Stimulated activated effector memory CD8-positive, alpha-beta T cell treated with anti-CD3 and anti-CD28 coated beads, Interleukin-12 subunit alpha, Interleukin-12 subunit beta, amount 100 ng/mL, for 72 hours (primary cell): Measurements from ENCODE around the gene S100PBP.

ENCODE experiments used
- ATAC-seq: fragments of 150-1000 bp; cut with Tn5 transposase; 2 replicates; pipeline ENCODE4 v1.10.0; 2021
- DNase-seq, 2 donors: peaks; one replicate each; pipeline ENCODE4 v3.0.0; 2021 to 2022; ENCODE audit warnings: low spot score in 2 of 2
- H3K27ac Mint-ChIP-seq: one replicate; pipeline ENCODE4 v1.8.0; 2022; ENCODE audit warnings: mild to moderate bottlenecking, mixed read lengths
- H3K36me3 Mint-ChIP-seq: one replicate; pipeline ENCODE4 v1.8.0; 2022; ENCODE audit warnings: mild to moderate bottlenecking, mixed read lengths
- H3K4me1 Mint-ChIP-seq: one replicate; pipeline ENCODE4 v1.8.0; 2022; ENCODE audit warnings: mixed read lengths
- H3K4me3 Mint-ChIP-seq: one replicate; pipeline ENCODE4 v1.8.0; 2022; ENCODE audit warnings: mild to moderate bottlenecking, mixed read lengths
- H3K9me3 Mint-ChIP-seq: one replicate; pipeline ENCODE4 v1.8.0; 2022; ENCODE audit warnings: mixed read lengths

S100PBP gene

DNA sequence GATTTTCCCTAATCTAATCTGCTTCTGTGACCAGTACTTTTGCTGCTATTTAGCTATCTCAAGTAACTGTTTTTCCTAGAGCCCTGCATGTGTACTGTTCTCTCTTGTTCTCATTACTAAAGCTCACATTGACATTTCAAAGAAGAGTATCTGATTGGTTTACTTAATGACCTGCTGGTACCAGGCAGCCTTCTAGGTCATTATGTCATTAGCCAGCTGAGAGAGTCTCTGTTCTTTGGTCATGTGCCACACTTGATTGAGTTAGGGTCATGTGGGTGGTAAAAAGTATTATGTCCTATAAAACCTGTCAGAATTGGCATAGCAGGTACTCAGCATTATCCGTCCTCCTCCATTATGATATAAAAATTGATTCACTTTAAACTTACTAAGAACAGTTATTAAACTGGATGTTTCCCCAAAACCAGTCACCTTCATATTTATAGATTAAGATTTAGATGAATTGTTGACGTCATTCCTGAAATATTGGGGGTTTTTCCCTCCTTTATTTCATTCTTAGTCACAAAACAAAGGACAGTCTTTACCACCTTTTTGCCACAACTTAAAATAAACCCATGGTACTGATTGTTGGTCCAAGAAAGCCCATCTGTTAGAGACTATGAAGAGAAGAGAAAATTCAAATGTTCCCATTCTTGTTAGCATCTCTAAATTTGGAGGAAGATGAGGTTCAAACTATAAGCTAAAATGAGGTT is 31.1 kb downstream of the S100PBP start:
- ATAC-seq, result no peak
- peaks cover 39% of the 10 kb centered on the region for H3K36me3 Mint-ChIP-seq
- H3K27ac Mint-ChIP-seq, result no peak overlapping the region
- no peaks in the 10 kb centered on the region for H3K9me3 Mint-ChIP-seq
- H3K4me1 Mint-ChIP-seq, result peaks cover 8% of the 10 kb centered on the region
- no peak overlapping the region for H3K4me3 Mint-ChIP-seq
- no peak for DNase-seq

DNA sequence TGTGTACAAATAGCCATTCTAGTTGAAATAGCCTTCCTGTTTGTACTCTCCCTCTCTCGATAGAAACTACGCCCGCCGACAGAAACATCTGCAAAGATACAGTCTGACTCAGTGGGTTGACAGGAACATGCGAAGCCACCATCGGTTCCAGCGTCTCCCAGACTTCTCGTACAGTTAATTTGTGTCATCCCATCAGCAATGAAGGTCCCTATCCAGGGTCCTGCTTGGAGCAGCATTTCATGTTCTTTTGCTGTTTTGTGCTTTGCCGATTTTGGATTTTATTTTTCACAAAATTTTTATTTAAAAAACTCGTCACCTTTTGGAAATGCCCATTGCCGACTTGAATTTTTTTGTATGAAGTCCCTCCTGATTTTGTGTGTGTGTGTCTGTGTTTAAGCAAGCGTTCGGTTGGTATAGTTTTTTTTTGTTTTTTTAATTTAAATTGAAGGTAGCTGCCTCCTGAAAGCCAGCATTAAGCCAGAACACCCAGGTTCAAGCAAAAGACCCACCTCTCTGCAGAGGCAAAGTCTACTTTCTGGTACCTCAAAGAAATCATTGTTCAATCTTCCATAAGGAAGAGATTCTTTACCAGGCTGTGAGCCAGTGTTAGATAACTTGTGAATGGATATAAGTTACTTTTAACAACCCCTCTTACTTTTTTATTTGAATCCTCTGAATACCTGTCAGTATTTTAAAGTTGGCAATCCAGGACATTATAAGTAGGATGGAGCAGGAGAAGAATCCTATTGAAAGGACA is 38.6 kb downstream of the S100PBP start:
- H3K9me3 Mint-ChIP-seq, result no peaks in the 10 kb centered on the region

DNA sequence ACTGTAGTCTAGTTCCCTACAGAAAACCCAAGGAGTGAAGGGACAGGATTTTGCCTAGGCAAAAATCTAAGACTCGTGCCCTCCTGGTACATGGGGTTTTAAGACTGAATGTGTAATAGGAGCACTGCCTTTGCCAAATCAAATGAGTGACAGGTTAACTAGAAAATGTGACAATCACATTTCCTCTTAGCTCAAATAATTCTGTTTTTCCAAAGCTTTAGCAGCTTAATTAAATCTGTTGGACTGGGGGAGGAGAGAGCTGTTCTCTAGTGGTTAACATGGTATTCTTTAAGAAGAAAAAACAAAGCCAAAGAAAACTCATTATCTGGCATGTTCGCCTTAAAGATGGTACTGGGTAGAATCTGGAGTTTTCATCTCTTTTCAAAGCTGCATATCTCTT is 40.7 kb downstream of the S100PBP start:
- ATAC-seq (no peak), DNase-seq (no peak)
- H3K4me1 Mint-ChIP-seq, result no peaks in the 10 kb centered on the region
- no peak overlapping the region for H3K4me3 Mint-ChIP-seq
- H3K36me3 Mint-ChIP-seq, result peaks cover 71% of the 10 kb centered on the region
- no peak overlapping the region for H3K27ac Mint-ChIP-seq
- H3K9me3 Mint-ChIP-seq, result no peaks in the 10 kb centered on the region

More for the DNA sequence above, 38.6 kb downstream of the S100PBP start:
- peaks cover 65% of the 10 kb centered on the region for H3K36me3 Mint-ChIP-seq
- H3K27ac Mint-ChIP-seq, result no peak overlapping the region
- ATAC-seq (no peak), DNase-seq (no peak)
- no peaks in the 10 kb centered on the region for H3K4me1 Mint-ChIP-seq
- no peak overlapping the region for H3K4me3 Mint-ChIP-seq

- peaks cover 64% of the 10 kb centered on the region for H3K36me3 Mint-ChIP-seq
These were observed 41.3 kb downstream of the S100PBP start for GRCh38 chr1:32858791-32859190.

DNA sequence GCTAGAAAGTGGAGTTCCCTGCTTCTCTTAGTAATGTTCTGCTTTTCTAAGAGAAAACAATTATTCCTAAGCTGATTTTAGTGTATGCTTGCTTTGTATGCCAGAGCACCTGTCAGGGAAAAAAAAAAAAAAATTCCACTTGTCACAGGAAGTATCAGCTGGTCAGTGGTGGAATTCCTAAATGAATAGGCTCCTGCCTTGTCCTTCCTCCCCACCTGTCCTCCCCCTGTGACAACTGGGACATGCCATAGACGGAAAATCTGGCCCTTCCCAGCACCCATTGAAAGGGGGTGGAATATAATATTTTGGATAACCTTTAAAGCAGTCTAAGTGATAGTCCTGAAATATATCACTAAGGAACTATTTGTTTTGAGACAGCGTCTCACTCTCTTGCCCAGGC is 42.5 kb downstream of the S100PBP start:
- DNase-seq, result no peak
- ATAC-seq, result no peak
- Mint-ChIP-seq H3K36me3 (peaks cover 53% of the 10 kb centered on the region), H3K27ac (no peak overlapping the region), H3K4me3 (no peak overlapping the region), H3K4me1 (no peaks in the 10 kb centered on the region), H3K9me3 (no peaks in the 10 kb centered on the region)

More at GRCh38 chr1:32858791-32859190, 41.3 kb downstream of the S100PBP start:
- H3K4me3 Mint-ChIP-seq, result no peak overlapping the region
- H3K4me1 Mint-ChIP-seq, result no peaks in the 10 kb centered on the region
- DNase-seq, result no peak
- ATAC-seq, result no peak
- no peak overlapping the region for H3K27ac Mint-ChIP-seq
- H3K9me3 Mint-ChIP-seq, result no peaks in the 10 kb centered on the region

DNA sequence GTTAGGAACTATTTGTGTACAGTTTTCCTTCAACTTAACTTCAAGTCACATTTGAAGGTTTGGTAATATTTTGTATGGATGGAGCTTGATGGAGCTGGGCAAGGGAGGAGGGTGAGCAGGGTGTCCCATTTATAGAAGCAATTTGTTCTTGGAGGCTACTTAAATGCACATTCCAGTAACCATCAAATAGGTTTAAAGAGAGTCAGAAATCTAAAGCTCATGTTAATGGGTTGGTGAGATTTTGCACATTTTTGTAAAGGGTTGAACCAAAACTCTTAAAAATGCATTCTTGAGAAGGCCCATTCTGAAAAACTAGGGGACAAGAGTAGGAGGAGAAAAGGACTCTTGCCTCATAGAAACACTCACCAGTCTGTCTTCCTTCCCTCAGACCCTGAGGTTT is 43.1 kb downstream of the S100PBP start:
- no peak overlapping the region for H3K27ac Mint-ChIP-seq
- no peak for ATAC-seq
- H3K4me1 Mint-ChIP-seq, result no peaks in the 10 kb centered on the region
- H3K4me3 Mint-ChIP-seq, result no peak overlapping the region
- no peaks in the 10 kb centered on the region for H3K9me3 Mint-ChIP-seq
- DNase-seq, result no peak
- peaks cover 47% of the 10 kb centered on the region for H3K36me3 Mint-ChIP-seq

DNA sequence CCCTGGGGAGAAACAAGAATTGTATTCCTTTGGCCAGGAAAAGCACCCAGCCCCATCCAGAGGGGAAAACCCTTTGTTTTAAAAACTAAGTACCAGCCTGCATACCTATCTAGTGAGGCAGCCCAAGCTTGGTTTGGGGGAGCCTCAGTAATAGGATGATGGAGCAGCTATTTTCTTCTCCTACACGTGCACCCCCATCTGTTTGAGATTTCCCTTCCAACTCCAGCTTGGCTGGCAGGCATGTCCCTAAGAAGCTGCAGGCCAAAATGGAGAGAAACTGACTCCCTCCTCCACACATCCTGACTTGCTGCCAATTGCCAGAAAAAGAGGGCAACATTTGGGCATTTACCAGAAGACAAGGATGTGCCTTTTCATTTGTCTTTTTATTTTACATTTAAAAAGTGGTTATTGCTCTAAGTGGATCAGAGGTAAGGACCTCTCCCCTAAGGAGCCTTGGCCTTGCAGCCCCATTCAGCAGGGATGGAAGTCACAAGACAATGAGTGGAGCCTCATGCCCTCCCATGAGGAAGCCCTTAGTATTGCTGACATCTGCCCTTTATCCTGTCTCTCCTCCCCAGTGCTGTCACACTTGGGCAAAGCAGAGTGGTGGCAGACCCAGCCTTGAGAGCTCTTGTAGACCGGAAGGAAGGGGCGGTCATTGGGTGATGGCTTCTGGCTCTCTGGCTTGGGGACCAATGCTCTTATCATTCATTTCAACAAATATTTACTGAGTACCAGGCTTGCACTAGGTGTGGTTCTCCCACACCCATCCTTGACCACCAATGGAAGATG is 44.6 kb downstream of the S100PBP start:
- H3K27ac Mint-ChIP-seq, result no peak overlapping the region
- peaks cover 31% of the 10 kb centered on the region for H3K36me3 Mint-ChIP-seq
- ATAC-seq (no peak), DNase-seq (no peak)
- no peaks in the 10 kb centered on the region for H3K9me3 Mint-ChIP-seq
- H3K4me3 Mint-ChIP-seq, result no peak overlapping the region
- H3K4me1 Mint-ChIP-seq, result no peaks in the 10 kb centered on the region

- Mint-ChIP-seq H3K36me3 (peaks cover 20% of the 10 kb centered on the region), H3K9me3 (no peaks in the 10 kb centered on the region), H3K4me1 (no peaks in the 10 kb centered on the region), H3K4me3 (no peak overlapping the region), H3K27ac (peak overlapping the region; percentile 81)
- ATAC-seq (no peak), DNase-seq (no peak)
These were observed 45.9 kb downstream of the S100PBP start for GRCh38 chr1:32863218-32863880.

DNA sequence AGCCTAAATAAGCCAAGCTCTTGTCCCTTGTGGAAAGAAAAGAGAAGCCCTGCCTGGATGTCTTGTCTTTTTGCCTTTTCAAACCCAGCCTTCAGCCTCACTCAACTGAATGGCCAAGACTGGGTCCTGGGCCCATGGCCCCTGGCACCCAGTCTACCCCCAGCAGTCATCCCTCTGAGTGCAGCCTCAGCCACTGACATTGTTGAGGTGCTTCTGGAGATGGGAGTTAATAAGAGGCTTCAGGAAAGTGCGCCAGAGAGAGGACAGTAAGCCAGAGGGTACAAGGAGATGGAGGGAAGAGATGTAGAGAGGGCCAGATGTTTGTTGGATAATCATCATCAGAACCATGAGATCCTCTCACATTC is 46.4 kb downstream of the S100PBP start:
- ATAC-seq (no peak), DNase-seq (no peak)
- H3K4me1 Mint-ChIP-seq, result no peaks in the 10 kb centered on the region
- no peaks in the 10 kb centered on the region for H3K9me3 Mint-ChIP-seq
- no peak overlapping the region for H3K4me3 Mint-ChIP-seq
- H3K36me3 Mint-ChIP-seq, result peaks cover 20% of the 10 kb centered on the region
- H3K27ac Mint-ChIP-seq, result peak overlapping the region; percentile 81

DNA sequence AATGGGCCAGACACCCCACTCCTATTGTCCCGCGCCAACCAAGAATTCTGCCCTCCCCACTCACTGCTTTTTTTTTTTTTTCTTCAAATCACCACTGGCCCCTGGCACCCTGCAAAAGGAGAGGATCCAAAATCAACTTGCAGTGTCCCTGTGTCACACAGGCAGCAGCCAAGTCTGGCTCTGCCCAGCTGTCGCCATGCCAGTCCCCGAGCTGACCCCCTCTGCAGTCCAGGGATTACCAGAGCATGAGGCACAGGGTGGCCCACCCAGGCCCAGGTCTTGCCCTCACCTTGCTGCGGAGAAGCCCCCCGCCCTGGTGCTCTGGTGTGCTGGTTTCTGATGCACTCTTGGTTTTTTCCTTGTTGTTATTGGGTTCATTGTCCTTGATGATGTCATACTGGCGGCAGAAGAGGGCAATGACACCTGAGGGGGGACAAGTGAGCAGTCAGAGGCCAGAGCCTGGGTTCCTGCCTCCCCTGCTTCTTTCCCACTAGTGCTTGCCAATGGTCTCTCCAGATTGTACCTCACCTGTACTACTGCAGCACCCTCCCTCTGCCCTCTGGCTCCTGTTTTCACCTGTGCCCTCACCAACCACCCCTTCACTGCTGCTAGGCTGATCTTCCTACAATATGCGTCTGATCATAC is 47.0 kb downstream of the S100PBP start:
- H3K9me3 Mint-ChIP-seq, result no peaks in the 10 kb centered on the region
- no peak for DNase-seq
- no peak overlapping the region for H3K4me3 Mint-ChIP-seq
- peak overlapping the region; percentile 81 for H3K27ac Mint-ChIP-seq
- peaks cover 4% of the 10 kb centered on the region for H3K4me1 Mint-ChIP-seq
- peaks cover 20% of the 10 kb centered on the region for H3K36me3 Mint-ChIP-seq
- ATAC-seq, result no peak

DNA sequence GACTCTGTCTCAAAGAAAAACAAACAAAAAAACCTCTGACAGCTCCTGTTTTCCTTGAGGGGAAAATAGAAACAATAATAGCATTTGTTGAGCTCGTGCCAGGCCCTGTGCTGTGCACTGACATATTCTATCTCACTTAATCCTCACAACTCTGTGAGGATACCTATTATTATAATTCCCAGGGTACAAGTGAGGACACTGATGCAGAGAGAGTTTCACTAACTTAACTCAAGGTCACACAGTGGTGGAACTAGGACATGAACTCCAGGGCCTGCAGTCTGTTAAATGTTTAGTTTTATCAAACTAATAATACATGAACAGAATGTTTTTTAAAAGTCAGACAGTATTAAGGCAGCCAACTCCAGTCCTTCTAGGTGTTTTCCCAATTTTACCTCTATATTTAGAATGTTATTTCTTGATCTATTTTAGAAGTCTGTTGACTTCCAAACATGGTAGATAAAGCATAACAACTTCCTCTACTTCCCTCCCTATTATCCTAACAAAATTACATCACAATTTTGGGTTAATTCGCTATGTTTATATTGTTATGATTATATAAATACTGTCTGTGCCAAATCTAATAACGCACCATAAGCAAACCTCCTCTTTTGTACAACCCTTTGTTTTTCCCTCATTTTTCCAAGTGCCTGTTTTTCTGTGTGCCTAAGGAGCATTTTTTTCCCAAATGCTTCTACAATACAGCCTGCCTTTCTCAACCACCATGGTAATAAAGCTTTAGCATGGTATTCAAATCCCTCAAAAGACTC is 48.4 kb downstream of the S100PBP start:
- ATAC-seq (no peak), DNase-seq (no peak)
- H3K4me1 Mint-ChIP-seq, result peaks cover 13% of the 10 kb centered on the region
- no peak overlapping the region for H3K27ac Mint-ChIP-seq
- no peak overlapping the region for H3K4me3 Mint-ChIP-seq
- H3K9me3 Mint-ChIP-seq, result no peaks in the 10 kb centered on the region
- H3K36me3 Mint-ChIP-seq, result peaks cover 13% of the 10 kb centered on the region

- H3K9me3 Mint-ChIP-seq, result no peaks in the 10 kb centered on the region
- H3K36me3 Mint-ChIP-seq, result peaks cover 9% of the 10 kb centered on the region
- no peak for ATAC-seq
- H3K27ac Mint-ChIP-seq, result peak overlapping the region; percentile 13
- H3K4me1 Mint-ChIP-seq, result peaks cover 23% of the 10 kb centered on the region
- DNase-seq, result no peak
- no peak overlapping the region for H3K4me3 Mint-ChIP-seq
These were observed 49.7 kb downstream of the S100PBP start for GRCh38 chr1:32867151-32867550.

- no peak for DNase-seq
- H3K4me1 Mint-ChIP-seq, result peaks cover 26% of the 10 kb centered on the region
- H3K4me3 Mint-ChIP-seq, result no peak overlapping the region
- no peaks in the 10 kb centered on the region for H3K9me3 Mint-ChIP-seq
- H3K27ac Mint-ChIP-seq, result no peak overlapping the region
- H3K36me3 Mint-ChIP-seq, result peaks cover 4% of the 10 kb centered on the region
- no peak for ATAC-seq
These were observed 50.2 kb downstream of the S100PBP start for GRCh38 chr1:32867671-32868070.

GRCh38 chr1:32868085-32868484 is 50.6 kb downstream of the S100PBP start:
- no peaks in the 10 kb centered on the region for H3K9me3 Mint-ChIP-seq
- no peak overlapping the region for H3K27ac Mint-ChIP-seq
- DNase-seq, result no peak

More at GRCh38 chr1:32868085-32868484, 50.6 kb downstream of the S100PBP start:
- H3K36me3 Mint-ChIP-seq, result no peaks in the 10 kb centered on the region
- peaks cover 30% of the 10 kb centered on the region for H3K4me1 Mint-ChIP-seq
- ATAC-seq, result no peak
- H3K4me3 Mint-ChIP-seq, result no peak overlapping the region
